Measurements from ENCODE around the gene ZNF787.

DNA sequence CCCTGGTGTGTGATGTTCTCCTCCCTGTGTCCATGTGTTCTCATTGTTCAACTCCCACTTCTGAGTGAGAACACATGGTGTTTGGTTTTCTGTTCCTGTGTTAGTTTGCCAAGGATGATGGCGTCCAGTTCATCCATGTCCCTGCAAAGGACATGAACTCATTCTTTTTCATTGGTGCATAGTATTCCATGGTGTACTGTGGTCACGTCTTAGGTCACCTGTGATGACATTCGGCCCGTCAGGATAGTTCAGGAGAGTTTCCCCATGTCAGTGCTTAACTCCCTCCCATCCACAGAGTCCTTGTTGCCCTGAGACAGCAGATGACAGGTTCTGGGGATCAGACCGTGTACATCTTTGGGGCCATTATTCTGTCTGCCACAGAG is 28.6 kb upstream of the ZNF787 start:
- no peak for TF ChIP-seq POLR2A (IDR thresholded peaks at IDR 0.05)
- TF ChIP-seq, protein P1, sequence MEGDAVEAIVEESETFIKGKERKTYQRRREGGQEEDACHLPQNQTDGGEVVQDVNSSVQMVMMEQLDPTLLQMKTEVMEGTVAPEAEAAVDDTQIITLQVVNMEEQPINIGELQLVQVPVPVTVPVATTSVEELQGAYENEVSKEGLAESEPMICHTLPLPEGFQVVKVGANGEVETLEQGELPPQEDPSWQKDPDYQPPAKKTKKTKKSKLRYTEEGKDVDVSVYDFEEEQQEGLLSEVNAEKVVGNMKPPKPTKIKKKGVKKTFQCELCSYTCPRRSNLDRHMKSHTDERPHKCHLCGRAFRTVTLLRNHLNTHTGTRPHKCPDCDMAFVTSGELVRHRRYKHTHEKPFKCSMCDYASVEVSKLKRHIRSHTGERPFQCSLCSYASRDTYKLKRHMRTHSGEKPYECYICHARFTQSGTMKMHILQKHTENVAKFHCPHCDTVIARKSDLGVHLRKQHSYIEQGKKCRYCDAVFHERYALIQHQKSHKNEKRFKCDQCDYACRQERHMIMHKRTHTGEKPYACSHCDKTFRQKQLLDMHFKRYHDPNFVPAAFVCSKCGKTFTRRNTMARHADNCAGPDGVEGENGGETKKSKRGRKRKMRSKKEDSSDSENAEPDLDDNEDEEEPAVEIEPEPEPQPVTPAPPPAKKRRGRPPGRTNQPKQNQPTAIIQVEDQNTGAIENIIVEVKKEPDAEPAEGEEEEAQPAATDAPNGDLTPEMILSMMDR (IDR thresholded peaks at IDR 0.05): no peak

Measured in thyroid gland (tissue), 4 donors.